SK-N-SH (cell line): ENCODE results near the gene FRA10AC1. TPM values are rescaled to one million over a fixed set of nuclear protein-coding genes. Genes with fewer than 3 reads are reported as not detected.

Source experiments
- CTCF ChIA-PET: fragments of 300-600, 350-600 bp; formaldehyde crosslinking; extraction: SDS; loops from one replicate; lab custom pipeline; 2021; lab: Yijun Ruan, JAX
- POLR2A ChIA-PET: fragments of 350-600 bp; sonication (Branson Sonifier 250); formaldehyde crosslinking; extraction: SDS; loops from one replicate; lab custom pipeline; 2020; ENCODE audit warnings: antibody characterized with exemption, inconsistent platforms; lab: Yijun Ruan, JAX
- DNase-seq: peaks from one replicate; pipeline ENCODE4 v3.0.0; 2012
- H2AFZ ChIP-seq: fragments of 200-600 bp; sonication (generic); 2 replicates; pipeline ENCODE4 v1.8.1; 2016; ENCODE audit warnings: antibody characterized with exemption, mild to moderate bottlenecking, low read depth
- H3F3A ChIP-seq: fragments of 200-600 bp; sonication (generic); replicated peaks from 2 replicates; pipeline ENCODE3; 2016; ENCODE audit warnings: antibody characterized with exemption, mild to moderate bottlenecking; ENCODE audit not compliant: insufficient read depth
- H3K27ac ChIP-seq, 2 experiments: fragments of 200-500 bp in 1 of 2; fragments of 200-600 bp in 1 of 2; sonication (Bioruptor generic) in 1 of 2; sonication (generic), shearing (Covaris generic) in 1 of 2; 2 replicates each; pipeline versions ENCODE4 v1.5.1 to v1.6.1; 2014 to 2016; ENCODE audit warnings: low read depth in 2 of 2, inconsistent platforms in 1 of 2, low read length in 1 of 2, mild to moderate bottlenecking in 1 of 2, mixed read lengths in 1 of 2
- H3K27me3 ChIP-seq: fragments of 200-600 bp; sonication (generic), shearing (Covaris generic); 2 replicates; pipeline ENCODE4 v1.6.1; 2016; ENCODE audit warnings: mixed run types; ENCODE audit not compliant: insufficient read depth
- H3K36me3 ChIP-seq, 2 experiments: fragments of 200-500 bp in 1 of 2; fragments of 200-600 bp in 1 of 2; sonication (Bioruptor generic) in 1 of 2; sonication (generic) in 1 of 2; replicated peaks in 1 of 2; 2 replicates each; pipeline versions ENCODE3 to v1.5.1; 2014 to 2016; ENCODE audit warnings: low read length in 1 of 2, mild to moderate bottlenecking in 1 of 2; ENCODE audit not compliant: insufficient read depth in 2 of 2, control insufficient read depth in 1 of 2
- H3K4me1 ChIP-seq, 2 experiments: fragments of 200-500 bp in 1 of 2; fragments of 200-600 bp in 1 of 2; sonication (Bioruptor generic) in 1 of 2; sonication (generic), shearing (Covaris generic) in 1 of 2; 2 replicates each; pipeline versions ENCODE4 v1.5.1 to v1.6.1; 2014 to 2016; ENCODE audit warnings: low read depth in 1 of 2, low read length in 1 of 2, mixed run types in 1 of 2; ENCODE audit not compliant: insufficient read depth in 2 of 2, control insufficient read depth in 1 of 2
- H3K4me2 ChIP-seq: fragments of 200-600 bp; sonication (generic), shearing (Covaris generic); 2 replicates; pipeline ENCODE4 v1.6.1; 2017; ENCODE audit warnings: mixed run types
- H3K4me3 ChIP-seq, 2 experiments: fragments of 200-500 bp in 1 of 2; fragments of 200-600 bp in 1 of 2; sonication (Bioruptor generic) in 1 of 2; sonication (generic), shearing (Covaris generic) in 1 of 2; 2 replicates each; pipeline versions ENCODE4 v1.5.1 to v1.8.1; 2014 to 2016; ENCODE audit warnings: low read depth in 2 of 2, inconsistent platforms in 1 of 2, low read length in 1 of 2, mild to moderate bottlenecking in 1 of 2, mixed read lengths in 1 of 2, moderate library complexity in 1 of 2
- H3K79me2 ChIP-seq: fragments of 200-600 bp; sonication (generic); 2 replicates; pipeline ENCODE4 v1.8.1; 2017; ENCODE audit warnings: mild to moderate bottlenecking; ENCODE audit not compliant: insufficient read depth
- H3K9ac ChIP-seq: fragments of 200-600 bp; sonication (generic); 2 replicates; pipeline ENCODE4 v1.6.1; 2017; ENCODE audit warnings: mixed run types
- H3K9me2 ChIP-seq: fragments of 200-600 bp; sonication (generic); 2 replicates; pipeline ENCODE4 v1.6.1; 2017; ENCODE audit warnings: mixed run types
- H3K9me3 ChIP-seq: fragments of 200-600 bp; sonication (generic); 2 replicates; pipeline ENCODE4 v1.6.1; 2017; ENCODE audit warnings: mixed run types, mild to moderate bottlenecking, moderate library complexity
- H4K20me1 ChIP-seq: fragments of 200-600 bp; sonication (generic); 2 replicates; pipeline ENCODE4 v1.6.1; 2017; ENCODE audit warnings: mild to moderate bottlenecking, mixed run types; ENCODE audit not compliant: insufficient read depth
- CHD2 ChIP-seq: fragments of 150-350 bp; IDR thresholded peaks from 2 replicates; pipeline ENCODE4 v1.6.1; 2018; ENCODE audit warnings: low read length; ENCODE audit not compliant: partially characterized antibody
- CTCF ChIP-seq: fragments of 200-600 bp; sonication (generic); IDR thresholded peaks from 2 replicates; pipeline ENCODE4 v1.6.1; 2017; ENCODE audit warnings: antibody characterized with exemption, mild to moderate bottlenecking, moderate library complexity
- ELF1 ChIP-seq: IDR thresholded peaks from 2 replicates; pipeline ENCODE4 v1.4.0; 2012
- EP300 ChIP-seq, 2 experiments: IDR thresholded peaks; 2 replicates each; pipeline versions ENCODE4 v1.4.0 to v1.6.1; 2012; ENCODE audit warnings: borderline replicate concordance in 1 of 2, low read depth in 1 of 2, low read length in 1 of 2
- EZH2phosphoT487 ChIP-seq: fragments of 200-600 bp; sonication (generic); IDR thresholded peaks from 2 replicates; pipeline ENCODE4 v1.6.1; 2017; ENCODE audit warnings: low read depth, mixed run types, mild to moderate bottlenecking, antibody characterized with exemption, moderate library complexity, borderline replicate concordance
- FOSL2 ChIP-seq: IDR thresholded peaks from 2 replicates; pipeline ENCODE4 v1.4.0; 2012; ENCODE audit warnings: low read depth, mild to moderate bottlenecking, moderate library complexity, borderline replicate concordance
- GABPA ChIP-seq: IDR thresholded peaks from 2 replicates; pipeline ENCODE4 v1.4.0; 2012; ENCODE audit warnings: low read depth, mild to moderate bottlenecking
- GATA2 ChIP-seq: sonication (generic); formaldehyde crosslinking; IDR thresholded peaks from 2 replicates; pipeline ENCODE4 v1.5.0; 2020; ENCODE audit warnings: mild to moderate bottlenecking, missing genetic modification reagents
- IRF3 ChIP-seq: fragments of 150-350 bp; IDR thresholded peaks from 2 replicates; pipeline ENCODE4 v1.6.1; 2016; ENCODE audit warnings: mild to moderate bottlenecking, low read depth, low read length
- JUND ChIP-seq: IDR thresholded peaks from 2 replicates; pipeline ENCODE4 v1.4.0; 2012
- MEF2A ChIP-seq: IDR thresholded peaks from 2 replicates; pipeline ENCODE4 v1.4.0; 2012; ENCODE audit warnings: low read depth, borderline replicate concordance
- NFIC ChIP-seq: IDR thresholded peaks from 2 replicates; pipeline ENCODE4 v1.4.0; 2012; ENCODE audit warnings: borderline replicate concordance
- NRF1 ChIP-seq: IDR thresholded peaks from 2 replicates; pipeline ENCODE4 v1.6.1; 2012; ENCODE audit warnings: low read depth, mild to moderate bottlenecking, low read length
- POLR2AphosphoS5 ChIP-seq: IDR thresholded peaks from 2 replicates; pipeline ENCODE4 v1.6.1; 2012; ENCODE audit warnings: low read depth, low read length
- RAD21 ChIP-seq: IDR thresholded peaks from 2 replicates; pipeline ENCODE4 v1.6.1; 2012; ENCODE audit warnings: mild to moderate bottlenecking, low read length
- RCOR1 ChIP-seq: fragments of 150-350 bp; IDR thresholded peaks from 2 replicates; pipeline ENCODE4 v1.6.1; 2017; ENCODE audit warnings: antibody characterized with exemption, low read length
- RFX5 ChIP-seq: IDR thresholded peaks from 2 replicates; pipeline ENCODE4 v1.6.1; 2012; ENCODE audit warnings: mild to moderate bottlenecking, improper control_type of control experiment, low read length
- TAF1 ChIP-seq: IDR thresholded peaks from 2 replicates; pipeline ENCODE4 v1.6.1; 2012; ENCODE audit warnings: low read depth, mild to moderate bottlenecking, low read length, moderate library complexity, borderline replicate concordance
- WGBS: methylation state at CpG from one replicate; pipeline ENCODE4 v1.1.6; 2017; ENCODE audit warnings: low lambda C conversion rate; 5-methylcytosine and 5-hydroxymethylcytosine counted together
- polyA plus RNA-seq, 3 experiments: library from polyadenylated mRNA; depleted of rRNA; stranded (reverse); fragments of >200 nt; gene quantifications; 2 replicates each; pipeline ENCODE4 v1.2.3, GENCODE V29; 2012
- TF ChIP-seq, protein P1 (sequence below): IDR thresholded peaks from 2 replicates; pipeline ENCODE4 v1.4.0; 2012; ENCODE audit warnings: low read depth, borderline replicate concordance
- TF ChIP-seq, protein P2 (sequence below): IDR thresholded peaks from 2 replicates; pipeline ENCODE4 v1.6.1; 2012; ENCODE audit warnings: mild to moderate bottlenecking, low read depth, low read length, moderate library complexity

FRA10AC1 gene
- polyA plus RNA-seq, 1 of the 3 experiments (the other 2 are of a cell fraction), result 3.9 TPM

DNA sequence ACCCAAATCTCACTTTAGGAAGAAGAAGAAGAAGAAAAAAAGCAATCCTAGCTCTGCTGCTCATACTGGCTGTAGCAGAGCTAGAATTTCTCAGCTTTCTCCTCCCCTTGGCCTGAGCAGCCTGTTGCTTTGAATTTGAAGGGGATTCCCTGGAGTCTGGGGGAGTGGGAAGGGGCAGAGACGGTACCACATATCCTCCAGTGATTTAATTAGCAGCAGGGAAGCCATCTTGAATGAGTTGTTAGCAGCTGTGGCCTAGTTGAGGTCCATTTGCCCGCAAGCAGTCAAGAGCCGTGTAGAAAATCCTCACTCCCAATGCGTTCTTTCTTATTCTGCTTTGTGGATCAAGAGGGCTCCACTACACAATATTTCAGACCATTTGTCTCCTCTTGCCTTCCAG lies 73.5 kb downstream of the FRA10AC1 start:
- no peaks in the 10 kb centered on the region for H3K9me3 ChIP-seq
- 75% methylated on average over 4 of the region's 4 CpGs for WGBS
- ChIA-PET POLR2A (no interaction called here), CTCF (interaction anchor here (1.5 kb wide), 1 partner anchor 16 kb away, joined by 4 read pairs; no protein-coding TSS in a partner anchor)
- no peak overlapping the region for H3K4me3 ChIP-seq
- H3F3A ChIP-seq, result no peaks in the 10 kb centered on the region
- no peaks in the 10 kb centered on the region for H3K79me2 ChIP-seq
- no peak overlapping the region for H3K27ac ChIP-seq
- H2AFZ ChIP-seq, result no peak overlapping the region
- no peak overlapping the region for H3K9ac ChIP-seq
- no peaks in the 10 kb centered on the region for H4K20me1 ChIP-seq
- no peak for TF ChIP-seq MEF2A
- no peak for TF ChIP-seq RAD21
- no peak for TF ChIP-seq IRF3
- no peak for TF ChIP-seq GABPA
- TF ChIP-seq JUND, result no peak
- no peak for TF ChIP-seq CHD2
- TF ChIP-seq TAF1, result no peak
- TF ChIP-seq RFX5, result no peak
- no peak for TF ChIP-seq CTCF
- TF ChIP-seq POLR2AphosphoS5, result no peak
- TF ChIP-seq EZH2phosphoT487, result no peak
- TF ChIP-seq NFIC, result no peak
- no peak for TF ChIP-seq EP300 (IDR thresholded peaks at IDR 0.05; ENCODE audit: borderline replicate concordance in 1 of 2, low read depth in 1 of 2, low read length in 1 of 2)
- TF ChIP-seq ELF1, result no peak
- H3K27me3 ChIP-seq, result no peaks in the 10 kb centered on the region; the same call in 1 of the 2 replicates
- H3K4me2 ChIP-seq, result no peak overlapping the region
- no peaks in the 10 kb centered on the region for H3K36me3 ChIP-seq
- DNase-seq, result no peak
- H3K9me2 ChIP-seq, result no peaks in the 10 kb centered on the region
- H3K4me1 ChIP-seq, result peaks cover 0 to 5% of the 10 kb centered on the region in 2 experiments; a peak in 1 of 4 replicates

DNA sequence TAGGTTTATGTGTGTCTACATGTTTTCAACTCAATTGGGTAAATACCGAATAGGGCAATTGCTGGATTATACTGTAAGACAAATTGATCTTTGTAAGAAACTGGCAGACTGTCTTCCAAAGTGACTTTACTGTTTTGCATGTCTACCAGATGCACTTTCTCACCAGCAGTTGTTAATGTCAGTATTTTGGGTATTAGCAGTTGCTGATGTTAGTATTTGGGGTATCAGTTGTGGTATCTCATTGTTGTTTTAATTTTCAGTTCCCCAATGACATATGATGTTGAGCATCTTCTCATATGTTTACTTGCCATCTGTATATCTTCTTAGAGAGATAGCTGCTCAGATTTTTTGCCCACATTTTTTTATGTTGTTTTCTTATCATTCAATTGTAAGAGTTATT lies 79.5 kb downstream of the FRA10AC1 start:
- Histone ChIP-seq H3K9ac (no peak overlapping the region), H2AFZ (no peak overlapping the region), H3F3A (no peaks in the 10 kb centered on the region), H4K20me1 (no peaks in the 10 kb centered on the region), H3K27ac (no peak overlapping the region), H3K79me2 (no peaks in the 10 kb centered on the region), H3K9me2 (no peaks in the 10 kb centered on the region), H3K36me3 (no peaks in the 10 kb centered on the region), H3K4me2 (no peak overlapping the region), H3K9me3 (no peaks in the 10 kb centered on the region), H3K27me3 (no peaks in the 10 kb centered on the region; the same call in 1 of the 2 replicates), H3K4me3 (no peak overlapping the region), H3K4me1 (no peaks in the 10 kb centered on the region)
- no peak for TF ChIP-seq RCOR1
- TF ChIP-seq IRF3, result no peak
- TF ChIP-seq, protein P1, sequence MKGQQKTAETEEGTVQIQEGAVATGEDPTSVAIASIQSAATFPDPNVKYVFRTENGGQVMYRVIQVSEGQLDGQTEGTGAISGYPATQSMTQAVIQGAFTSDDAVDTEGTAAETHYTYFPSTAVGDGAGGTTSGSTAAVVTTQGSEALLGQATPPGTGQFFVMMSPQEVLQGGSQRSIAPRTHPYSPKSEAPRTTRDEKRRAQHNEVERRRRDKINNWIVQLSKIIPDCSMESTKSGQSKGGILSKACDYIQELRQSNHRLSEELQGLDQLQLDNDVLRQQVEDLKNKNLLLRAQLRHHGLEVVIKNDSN, result no peak
- no peak for TF ChIP-seq GATA2
- no peak for TF ChIP-seq NRF1
- TF ChIP-seq FOSL2, result no peak
- TF ChIP-seq, protein P2, sequence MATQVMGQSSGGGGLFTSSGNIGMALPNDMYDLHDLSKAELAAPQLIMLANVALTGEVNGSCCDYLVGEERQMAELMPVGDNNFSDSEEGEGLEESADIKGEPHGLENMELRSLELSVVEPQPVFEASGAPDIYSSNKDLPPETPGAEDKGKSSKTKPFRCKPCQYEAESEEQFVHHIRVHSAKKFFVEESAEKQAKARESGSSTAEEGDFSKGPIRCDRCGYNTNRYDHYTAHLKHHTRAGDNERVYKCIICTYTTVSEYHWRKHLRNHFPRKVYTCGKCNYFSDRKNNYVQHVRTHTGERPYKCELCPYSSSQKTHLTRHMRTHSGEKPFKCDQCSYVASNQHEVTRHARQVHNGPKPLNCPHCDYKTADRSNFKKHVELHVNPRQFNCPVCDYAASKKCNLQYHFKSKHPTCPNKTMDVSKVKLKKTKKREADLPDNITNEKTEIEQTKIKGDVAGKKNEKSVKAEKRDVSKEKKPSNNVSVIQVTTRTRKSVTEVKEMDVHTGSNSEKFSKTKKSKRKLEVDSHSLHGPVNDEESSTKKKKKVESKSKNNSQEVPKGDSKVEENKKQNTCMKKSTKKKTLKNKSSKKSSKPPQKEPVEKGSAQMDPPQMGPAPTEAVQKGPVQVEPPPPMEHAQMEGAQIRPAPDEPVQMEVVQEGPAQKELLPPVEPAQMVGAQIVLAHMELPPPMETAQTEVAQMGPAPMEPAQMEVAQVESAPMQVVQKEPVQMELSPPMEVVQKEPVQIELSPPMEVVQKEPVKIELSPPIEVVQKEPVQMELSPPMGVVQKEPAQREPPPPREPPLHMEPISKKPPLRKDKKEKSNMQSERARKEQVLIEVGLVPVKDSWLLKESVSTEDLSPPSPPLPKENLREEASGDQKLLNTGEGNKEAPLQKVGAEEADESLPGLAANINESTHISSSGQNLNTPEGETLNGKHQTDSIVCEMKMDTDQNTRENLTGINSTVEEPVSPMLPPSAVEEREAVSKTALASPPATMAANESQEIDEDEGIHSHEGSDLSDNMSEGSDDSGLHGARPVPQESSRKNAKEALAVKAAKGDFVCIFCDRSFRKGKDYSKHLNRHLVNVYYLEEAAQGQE, result no peak
- DNase-seq, result no peak
- 80% methylated on average over 1 of the region's 1 CpG for WGBS
- POLR2A ChIA-PET, result no interaction called here
- CTCF ChIA-PET, result interaction anchor here (0.8 kb wide), 1 partner anchor 68 kb away, joined by 3 read pairs; no protein-coding TSS in a partner anchor
